ENCODE data around the gene PIK3R6.
"Not testable (repeated sequence)": the region's sequence is repeated elsewhere in the genome, so short reads cannot be mapped to it uniquely, and the experiment has no call there.

- TF ChIP-seq CTCF (IDR thresholded peaks at IDR 0.05; ENCODE audit: insufficient read depth, low read length); REST (IDR thresholded peaks at IDR 0.05; ENCODE audit: insufficient replicate concordance, low read depth); POLR2AphosphoS5 (IDR thresholded peaks at IDR 0.05; ENCODE audit: low read depth); GABPA (IDR thresholded peaks at IDR 0.05; ENCODE audit: low read depth): not testable (repeated sequence)
These were observed 62.1 kb downstream of the PIK3R6 start for GRCh38 chr17:8805396-8805795.

Data from HL-60 (cell line).